PC-3 (cell line): Measurements from ENCODE around the gene TFEB. TPM values are rescaled to one million over a fixed set of nuclear protein-coding genes. Genes with fewer than 3 reads are reported as not detected.

Source experiments
- ATAC-seq: fragments of 200-7000 bp; cut with Tn5 transposase; 2 replicates; pipeline ENCODE4 v1.9.1; 2020; ENCODE audit warnings: mild to moderate bottlenecking, moderate library complexity
- BruUV-seq: library from RNA; stranded (reverse); fragments of 400-500 nt; replicated peaks from 2 replicates; lab custom pipeline; 2021; lab: Mats Ljungman, UMichigan
- CTCF ChIA-PET: fragments of 300-600 bp; sonication (Branson Sonifier 250); formaldehyde crosslinking; loops from one replicate; lab custom pipeline; 2022; ENCODE audit warnings: antibody characterized with exemption; lab: Charles Lee
- POLR2A ChIA-PET: fragments of 300-600 bp; sonication (Branson Sonifier 250); formaldehyde crosslinking; loops from one replicate; lab custom pipeline; 2022; ENCODE audit warnings: antibody characterized with exemption; ENCODE audit not compliant: unreplicated experiment; lab: Charles Lee
- DNase-seq: peaks from one replicate; pipeline ENCODE4 v3.0.0-alpha.2; 2015
- H2AFZ ChIP-seq: fragments of 300-600 bp; sonication (generic); 2 replicates; pipeline ENCODE4 v1.6.0; 2016; ENCODE audit warnings: antibody characterized with exemption, low read length
- H3F3A ChIP-seq: fragments of 300-600 bp; sonication (generic); one replicate; pipeline ENCODE4 v1.6.0; 2017; ENCODE audit warnings: antibody characterized with exemption, low read length, control low read depth, mild to moderate bottlenecking; ENCODE audit not compliant: unreplicated experiment
- H3K27ac ChIP-seq: fragments of 300-600 bp; sonication (generic); 2 replicates; pipeline ENCODE4 v1.5.1; 2016; ENCODE audit warnings: mild to moderate bottlenecking, low read length
- H3K27me3 ChIP-seq: fragments of 300-600 bp; sonication (generic); 2 replicates; pipeline ENCODE4 v1.6.1; 2016; ENCODE audit warnings: low read length, mixed read lengths
- H3K36me3 ChIP-seq: fragments of 300-600 bp; sonication (generic); 2 replicates; pipeline ENCODE4 v1.6.1; 2016; ENCODE audit warnings: low read depth, mixed run types, low read length, mixed read lengths
- H3K4me1 ChIP-seq: fragments of 300-600 bp; sonication (generic); 2 replicates; pipeline ENCODE4 v1.5.1; 2016; ENCODE audit warnings: low read length; ENCODE audit not compliant: insufficient read depth
- H3K4me2 ChIP-seq: fragments of 300-600 bp; sonication (generic); 2 replicates; pipeline ENCODE4 v1.6.0; 2016; ENCODE audit warnings: low read length
- H3K4me3 ChIP-seq: fragments of 300-600 bp; sonication (generic); 2 replicates; pipeline ENCODE4 v1.5.1; 2016; ENCODE audit warnings: mild to moderate bottlenecking, low read length, mixed read lengths
- H3K79me2 ChIP-seq: fragments of 300-600 bp; sonication (generic); 2 replicates; pipeline ENCODE4 v1.6.1; 2017; ENCODE audit warnings: low read length, mixed read lengths
- H3K9ac ChIP-seq: fragments of 300-600 bp; sonication (generic); 2 replicates; pipeline ENCODE4 v1.6.0; 2016; ENCODE audit warnings: mild to moderate bottlenecking, low read length
- H3K9me2 ChIP-seq: fragments of 300-600 bp; sonication (generic); replicated peaks from 2 replicates; pipeline ENCODE4 v1.6.1; 2016; ENCODE audit warnings: mixed run types, low read length, mixed read lengths
- H3K9me3 ChIP-seq: fragments of 300-600 bp; sonication (generic); 2 replicates; pipeline ENCODE4 v1.6.1; 2016; ENCODE audit warnings: low read length, mixed read lengths
- H4K20me1 ChIP-seq: fragments of 300-600 bp; sonication (generic); 2 replicates; pipeline ENCODE4 v1.6.1; 2016; ENCODE audit warnings: low read length, mixed read lengths
- EZH2 ChIP-seq: fragments of 300-600 bp; sonication (generic); IDR thresholded peaks from one replicate; pipeline ENCODE4 v1.6.1; 2017; ENCODE audit warnings: antibody characterized with exemption, mild to moderate bottlenecking, low read length; ENCODE audit not compliant: unreplicated experiment
- EZH2phosphoT487 ChIP-seq: fragments of 300-600 bp; sonication (generic); IDR thresholded peaks from 2 replicates; pipeline ENCODE4 v1.6.1; 2018; ENCODE audit warnings: mild to moderate bottlenecking, antibody characterized with exemption, low read length, borderline replicate concordance
- intact Hi-C: fragments of 100-400 bp; cut with micrococcal nuclease; formaldehyde crosslinking; loops from 2 replicates; pipeline ENCODE4 v1.9.0; 2023
- total RNA-seq: library from RNA; depleted of rRNA; stranded (reverse); fragments of >200 nt; gene quantifications from 2 replicates; pipeline ENCODE4 v1.2.3, GENCODE V29; 2014
- TF ChIP-seq, protein P1 (sequence below): fragments of 300-600 bp; sonication (generic); conservative IDR thresholded peaks from 2 replicates; pipeline ENCODE4 v1.5.1; 2017; ENCODE audit warnings: antibody characterized with exemption, low read depth, mild to moderate bottlenecking, low read length

The TFEB gene
- total RNA-seq, 1 experiment from 2014 or later = 4.2 TPM

DNA sequence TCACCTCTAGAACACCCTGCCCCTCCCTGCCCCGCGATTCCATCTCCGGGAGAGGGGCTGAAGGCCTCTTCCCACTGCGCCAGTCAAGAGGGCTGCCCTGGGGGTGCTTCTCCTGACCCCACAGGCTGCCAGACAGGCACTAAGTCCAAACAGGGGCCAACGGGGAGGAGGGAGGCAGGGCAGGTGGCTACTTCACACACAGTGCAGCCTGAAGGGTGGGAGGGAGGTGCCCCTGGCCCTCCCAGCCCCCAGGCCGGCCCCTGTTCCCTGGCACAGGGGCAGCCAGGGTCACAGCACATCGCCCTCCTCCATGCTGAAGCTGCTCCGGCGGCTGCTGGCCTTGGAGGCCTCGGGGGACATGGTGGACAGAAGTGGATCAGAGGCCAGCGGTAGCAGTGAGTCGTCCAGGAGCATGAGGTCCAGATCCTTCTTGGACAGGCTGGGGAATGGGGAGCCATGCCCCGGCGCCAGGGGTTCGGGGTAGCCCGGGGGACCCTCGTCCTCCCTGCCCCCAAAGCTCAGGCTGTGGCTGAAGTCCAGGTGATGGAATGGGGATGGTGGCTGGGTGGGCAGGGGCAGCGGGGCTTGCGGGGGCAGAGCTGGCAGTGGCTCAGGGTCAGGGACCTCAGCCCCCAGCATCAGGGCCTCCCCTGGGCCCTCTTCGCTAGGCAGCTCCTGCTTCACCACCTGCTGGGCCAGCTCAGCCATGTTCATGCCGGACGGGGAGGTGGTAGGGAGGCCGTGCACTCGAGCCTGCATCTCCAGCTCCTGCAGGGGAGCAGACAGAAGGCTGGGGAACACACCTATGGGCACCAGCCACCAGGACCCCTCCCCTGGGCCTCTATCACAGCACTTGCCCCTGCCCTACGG lies 50.9 kb downstream of the TFEB start:
- Histone ChIP-seq H3K4me2 (no peak overlapping the region), H3K9ac (no peak overlapping the region), H3F3A (no peaks in the 10 kb centered on the region), H3K36me3 (no peaks in the 10 kb centered on the region), H3K4me3 (no peak overlapping the region), H3K79me2 (no peaks in the 10 kb centered on the region), H3K9me3 (no peaks in the 10 kb centered on the region), H3K27me3 (no peaks in the 10 kb centered on the region), H3K4me1 (peaks cover 6% of the 10 kb centered on the region), H3K27ac (no peak overlapping the region), H4K20me1 (no peaks in the 10 kb centered on the region), H2AFZ (no peak overlapping the region), H3K9me2 (no peaks in the 10 kb centered on the region)
- TF ChIP-seq EZH2 = no peak
- TF ChIP-seq, protein P1, sequence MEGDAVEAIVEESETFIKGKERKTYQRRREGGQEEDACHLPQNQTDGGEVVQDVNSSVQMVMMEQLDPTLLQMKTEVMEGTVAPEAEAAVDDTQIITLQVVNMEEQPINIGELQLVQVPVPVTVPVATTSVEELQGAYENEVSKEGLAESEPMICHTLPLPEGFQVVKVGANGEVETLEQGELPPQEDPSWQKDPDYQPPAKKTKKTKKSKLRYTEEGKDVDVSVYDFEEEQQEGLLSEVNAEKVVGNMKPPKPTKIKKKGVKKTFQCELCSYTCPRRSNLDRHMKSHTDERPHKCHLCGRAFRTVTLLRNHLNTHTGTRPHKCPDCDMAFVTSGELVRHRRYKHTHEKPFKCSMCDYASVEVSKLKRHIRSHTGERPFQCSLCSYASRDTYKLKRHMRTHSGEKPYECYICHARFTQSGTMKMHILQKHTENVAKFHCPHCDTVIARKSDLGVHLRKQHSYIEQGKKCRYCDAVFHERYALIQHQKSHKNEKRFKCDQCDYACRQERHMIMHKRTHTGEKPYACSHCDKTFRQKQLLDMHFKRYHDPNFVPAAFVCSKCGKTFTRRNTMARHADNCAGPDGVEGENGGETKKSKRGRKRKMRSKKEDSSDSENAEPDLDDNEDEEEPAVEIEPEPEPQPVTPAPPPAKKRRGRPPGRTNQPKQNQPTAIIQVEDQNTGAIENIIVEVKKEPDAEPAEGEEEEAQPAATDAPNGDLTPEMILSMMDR = no peak
- no peak for DNase-seq
- CTCF ChIA-PET = interaction anchor here (0.5 to 1.7 kb wide), 3 partner anchors 82 to 365 kb away, joined by 4 to 12 read pairs (median 11); no protein-coding TSS in a partner anchor
- BruUV-seq = no TSS peak
- intact Hi-C loops = no loop called here
- no peak for ATAC-seq
- POLR2A ChIA-PET = no interaction called here

DNA sequence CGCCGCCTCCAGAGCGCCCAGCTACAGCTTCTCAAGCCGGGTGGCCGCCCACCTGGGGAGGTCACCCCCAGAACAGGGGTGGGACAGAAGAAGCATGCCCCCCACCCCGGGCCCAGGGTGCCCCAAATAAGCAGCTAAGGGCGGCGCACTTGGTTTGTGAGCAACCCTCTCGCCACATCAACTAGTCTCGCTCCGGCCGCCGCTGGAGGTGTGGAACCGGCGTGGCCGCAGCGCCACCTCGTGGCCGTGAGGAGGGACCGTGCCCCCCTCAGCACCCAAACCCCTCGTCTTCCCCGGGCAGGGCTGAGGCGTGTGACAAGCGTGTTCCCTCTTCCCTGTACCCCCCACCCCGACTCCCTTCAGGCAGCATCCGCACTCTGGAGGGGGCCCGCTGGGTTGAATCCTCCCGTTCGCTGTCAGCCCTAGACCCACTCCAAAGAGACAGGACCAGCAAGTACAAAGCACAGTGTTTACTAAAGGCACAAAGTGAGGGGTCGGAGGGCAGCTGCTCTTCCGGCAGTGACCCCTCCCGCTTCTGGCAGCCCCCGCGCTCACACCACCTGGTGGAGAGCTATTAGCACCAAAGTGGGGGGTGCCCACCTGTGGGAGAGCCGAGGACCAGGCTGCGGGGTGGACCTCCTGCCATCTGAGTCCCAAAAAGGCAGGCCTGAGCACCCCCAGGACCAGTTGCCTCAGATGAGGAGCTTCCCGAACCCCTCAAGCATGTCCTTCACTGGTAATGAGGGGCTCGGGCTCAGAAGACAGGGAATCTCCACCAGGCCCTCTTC lies 51.7 kb downstream of the TFEB start:
- intact Hi-C loops = loop anchor here (1.0 to 2.0 kb wide), 2 partner anchors 259 to 377 kb away; no protein-coding TSS in a partner anchor
- peak overlapping the region; percentile 55 for H3K4me2 ChIP-seq
- H3K79me2 ChIP-seq = no peaks in the 10 kb centered on the region
- no peaks in the 10 kb centered on the region for H3K36me3 ChIP-seq
- H3K9ac ChIP-seq = no peak overlapping the region
- H2AFZ ChIP-seq = peak overlapping the region; percentile 63
- H3K27ac ChIP-seq = no peak overlapping the region
- ATAC-seq = peak; percentile 85
- no peaks in the 10 kb centered on the region for H3K9me2 ChIP-seq
- no peaks in the 10 kb centered on the region for H3K4me1 ChIP-seq
- peak; percentile 71 for DNase-seq
- ChIA-PET POLR2A (no interaction called here), CTCF (interaction anchor here (1.0 to 1.7 kb wide), 2 partner anchors 81 to 315 kb away, joined by 4 to 12 read pairs; no protein-coding TSS in a partner anchor)
- no peaks in the 10 kb centered on the region for H3F3A ChIP-seq
- BruUV-seq = no TSS peak
- H3K27me3 ChIP-seq = no peaks in the 10 kb centered on the region
- no peaks in the 10 kb centered on the region for H4K20me1 ChIP-seq
- no peak for TF ChIP-seq EZH2phosphoT487
- TF ChIP-seq, protein P1 = peak; percentile 92
- no peak for TF ChIP-seq EZH2
- H3K4me3 ChIP-seq = no peak overlapping the region
- no peaks in the 10 kb centered on the region for H3K9me3 ChIP-seq
